ENCODE measurements around the gene PRSS48. TPM values are rescaled to one million over a fixed set of nuclear protein-coding genes. Genes with fewer than 3 reads are reported as not detected.
"Not testable (repeated sequence)": the region's sequence is repeated elsewhere in the genome, so short reads cannot be mapped to it uniquely, and the experiment has no call there.

The PRSS48 gene
- total RNA-seq, 2 donors from 2014 or later, result not detected

DNA sequence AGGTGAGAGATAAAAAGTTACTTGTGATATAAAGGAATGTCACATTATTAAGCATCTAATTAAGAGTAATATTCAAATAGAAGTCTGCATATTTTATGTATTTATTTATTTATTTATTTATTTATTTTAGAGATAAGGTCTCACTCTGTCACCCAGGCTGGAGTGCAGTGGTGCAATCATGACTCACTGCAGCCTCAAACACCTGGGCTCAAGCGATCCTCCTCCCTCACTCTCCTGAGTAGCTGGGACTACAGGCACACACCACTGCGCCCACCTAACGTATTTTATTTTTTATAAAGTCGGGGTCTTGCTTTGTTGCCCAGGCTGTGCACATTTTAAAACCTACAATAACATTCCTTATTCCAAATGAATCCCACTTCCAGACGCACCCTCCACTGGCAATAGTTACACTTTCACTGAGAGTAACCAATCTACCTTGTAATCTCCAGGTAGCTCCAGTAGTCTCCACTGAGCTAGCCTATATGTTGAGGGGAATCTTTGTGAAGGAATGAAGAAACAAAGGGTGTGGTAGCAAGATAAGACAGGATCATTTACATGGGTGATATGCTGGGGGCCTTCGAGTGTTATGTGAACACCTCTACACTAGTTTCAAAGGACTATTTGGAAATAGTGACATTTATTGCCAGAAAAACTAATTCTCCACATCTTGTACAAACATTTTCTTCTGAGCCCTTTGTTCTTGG, 36.5 kb downstream of the PRSS48 start:
- DNase-seq (no peak), ATAC-seq (no peak)
- intact Hi-C loops (cut with DNase I), result no loop called here

DNA sequence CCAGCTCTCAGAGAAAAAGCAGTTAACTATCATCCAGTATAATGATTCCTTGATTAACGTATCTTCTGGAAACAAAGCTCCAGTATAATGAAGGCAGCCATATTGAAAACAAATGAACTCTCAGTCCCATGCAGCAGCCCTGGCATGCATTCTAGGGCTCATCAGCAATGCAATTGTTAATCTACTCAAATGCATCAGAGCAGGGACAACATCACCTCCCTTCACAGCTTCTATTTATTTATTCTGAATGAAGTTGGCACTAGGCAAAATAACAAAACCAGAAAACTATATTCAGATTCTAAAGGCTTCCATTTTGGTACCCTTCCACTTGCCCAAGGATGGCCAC, 37.0 kb downstream of the PRSS48 start:
- no peak for ATAC-seq
- DNase-seq, result no peak
- intact Hi-C loops (cut with DNase I), result no loop called here

- intact Hi-C loops (cut with DNase I), result no loop called here
- DNase-seq, result no peak
- peak in 1 of 2 donors; percentile 44 for ATAC-seq
These were observed 37.5 kb downstream of the PRSS48 start for GRCh38 chr4:151314479-151314878.

- intact Hi-C loops (cut with DNase I), result no loop called here
- no peak for DNase-seq
- peak; percentile 34 to 83 for ATAC-seq
These were observed 38.4 kb downstream of the PRSS48 start for GRCh38 chr4:151315212-151315886.

GRCh38 chr4:151316645-151317044, 39.7 kb downstream of the PRSS48 start:
- DNase-seq (no peak), ATAC-seq (no peak)
- intact Hi-C loops (cut with DNase I), result no loop called here

DNA sequence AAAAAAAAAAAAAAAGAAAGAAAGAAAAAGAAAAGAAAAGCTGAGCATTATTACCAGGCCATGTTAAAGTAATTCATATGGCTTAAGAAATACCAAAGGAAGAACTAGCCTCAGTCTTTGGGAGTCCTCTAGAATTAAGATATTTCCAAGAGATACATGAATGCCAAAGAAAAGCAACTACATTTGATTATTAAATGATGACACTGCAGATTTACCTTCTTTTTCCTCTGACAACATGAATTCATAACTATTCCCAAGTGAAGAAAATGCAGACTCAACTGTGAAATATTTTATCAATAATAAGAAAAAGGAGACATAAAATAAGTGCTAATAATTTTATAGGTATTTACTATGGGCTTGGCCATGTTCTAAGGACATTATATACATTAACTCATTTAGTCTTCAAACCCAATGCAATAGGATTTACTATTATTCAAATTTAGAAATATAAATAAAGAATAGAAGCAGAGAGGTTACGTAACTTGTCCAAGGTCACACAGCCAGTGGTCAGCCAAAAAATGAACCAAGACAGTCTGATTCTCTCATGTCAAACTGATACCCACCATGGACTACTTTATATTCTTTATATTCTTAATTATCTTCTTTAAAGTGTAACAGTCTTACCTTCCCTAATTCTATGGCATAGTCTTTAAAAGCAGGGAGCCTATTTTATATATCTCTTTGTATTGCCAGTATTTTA, 41.5 kb downstream of the PRSS48 start:
- DNase-seq (no peak), ATAC-seq (no peak)
- intact Hi-C loops (cut with DNase I), result no loop called here

- intact Hi-C loops (cut with DNase I), result no loop called here
- DNase-seq (no peak), ATAC-seq (no peak)
These were observed 42.5 kb downstream of the PRSS48 start for GRCh38 chr4:151319490-151319889.

DNA sequence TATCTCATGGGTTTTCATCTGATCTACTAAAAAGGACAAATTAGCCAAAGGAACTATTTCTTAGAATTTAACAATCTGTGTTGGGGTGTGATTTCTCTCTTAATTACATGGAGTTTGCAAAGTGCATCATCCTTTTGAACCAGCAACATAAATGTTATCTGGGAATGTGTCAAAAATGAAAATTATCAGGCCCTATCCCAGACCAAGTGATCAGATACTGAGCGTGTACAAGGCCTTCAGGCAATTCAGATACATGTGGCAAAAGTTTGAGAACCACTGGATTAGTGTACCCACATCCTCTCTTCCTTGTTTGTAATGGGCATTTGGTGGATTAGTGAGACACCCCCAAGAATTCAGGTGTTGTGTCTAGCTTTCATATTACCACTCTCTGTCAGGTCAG, 44.6 kb downstream of the PRSS48 start:
- ATAC-seq (no peak), DNase-seq (no peak)
- intact Hi-C loops (cut with DNase I), result no loop called here

GRCh38 chr4:151322161-151322560, 45.2 kb downstream of the PRSS48 start:
- ATAC-seq; DNase-seq; intact Hi-C loops (cut with DNase I): not testable (repeated sequence)

DNA sequence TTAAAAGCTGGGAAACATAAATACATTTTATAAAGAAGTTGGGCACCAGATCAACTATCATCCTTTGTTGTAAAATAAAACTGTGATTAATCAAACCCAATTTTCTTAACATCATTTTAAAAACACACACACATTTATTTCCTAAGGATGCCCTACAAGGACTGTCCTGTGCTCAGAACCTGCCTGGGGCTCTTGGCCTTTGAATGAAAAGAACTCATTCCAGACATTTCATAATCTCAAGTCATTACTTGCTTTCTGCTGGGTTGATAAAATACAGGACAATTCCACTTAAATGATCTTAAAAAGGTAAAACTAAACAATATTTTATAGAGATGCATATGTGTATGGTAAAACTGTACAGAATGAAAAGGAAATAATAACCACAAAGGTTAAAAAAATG, 45.6 kb downstream of the PRSS48 start:
- intact Hi-C loops (cut with DNase I), result no loop called here
- no peak for DNase-seq
- no peak for ATAC-seq

GRCh38 chr4:151323667-151324066, 46.7 kb downstream of the PRSS48 start:
- no peak for DNase-seq
- intact Hi-C loops (cut with DNase I), result no loop called here

DNA sequence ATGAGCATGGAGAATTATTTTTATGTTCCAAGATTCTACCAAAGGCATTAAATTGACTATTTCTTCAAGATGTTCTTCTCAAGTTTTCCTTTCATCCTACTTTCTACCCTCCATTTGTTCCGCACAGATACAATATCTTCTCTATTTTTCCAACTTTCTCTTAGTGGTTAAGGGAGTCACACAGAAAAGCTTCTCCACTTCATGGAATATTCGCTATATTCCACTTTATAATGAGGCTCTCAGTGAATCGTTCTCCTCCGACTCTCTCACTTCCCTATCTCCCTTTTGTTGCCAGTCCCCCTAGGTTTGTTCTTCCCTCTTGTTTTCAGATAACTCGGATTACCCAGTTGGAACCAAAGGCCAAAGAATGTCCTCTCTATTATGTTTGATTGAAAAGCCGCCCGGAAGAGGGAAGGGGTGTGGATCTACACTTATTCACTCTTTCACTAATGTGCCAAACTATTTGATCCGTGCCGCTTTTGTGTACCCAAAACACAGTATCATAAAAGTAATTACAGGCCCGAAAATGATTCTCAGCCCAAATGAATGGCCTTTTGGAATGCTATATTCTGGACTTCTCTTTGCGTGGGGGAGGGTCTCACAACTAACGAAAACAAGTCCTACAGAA, 47.3 kb downstream of the PRSS48 start:
- intact Hi-C loops (cut with DNase I), result no loop called here
- peak in 1 of 2 donors; percentile 3 for ATAC-seq
- DNase-seq, result no peak

More at GRCh38 chr4:151323667-151324066, 46.7 kb downstream of the PRSS48 start:
- ATAC-seq, result no peak

GRCh38 chr4:151324752-151325110, 47.8 kb downstream of the PRSS48 start:
- peak; percentile 39 to 68 for ATAC-seq
- peak; percentile 62 for DNase-seq
- intact Hi-C loops (cut with DNase I), result no loop called here

DNA sequence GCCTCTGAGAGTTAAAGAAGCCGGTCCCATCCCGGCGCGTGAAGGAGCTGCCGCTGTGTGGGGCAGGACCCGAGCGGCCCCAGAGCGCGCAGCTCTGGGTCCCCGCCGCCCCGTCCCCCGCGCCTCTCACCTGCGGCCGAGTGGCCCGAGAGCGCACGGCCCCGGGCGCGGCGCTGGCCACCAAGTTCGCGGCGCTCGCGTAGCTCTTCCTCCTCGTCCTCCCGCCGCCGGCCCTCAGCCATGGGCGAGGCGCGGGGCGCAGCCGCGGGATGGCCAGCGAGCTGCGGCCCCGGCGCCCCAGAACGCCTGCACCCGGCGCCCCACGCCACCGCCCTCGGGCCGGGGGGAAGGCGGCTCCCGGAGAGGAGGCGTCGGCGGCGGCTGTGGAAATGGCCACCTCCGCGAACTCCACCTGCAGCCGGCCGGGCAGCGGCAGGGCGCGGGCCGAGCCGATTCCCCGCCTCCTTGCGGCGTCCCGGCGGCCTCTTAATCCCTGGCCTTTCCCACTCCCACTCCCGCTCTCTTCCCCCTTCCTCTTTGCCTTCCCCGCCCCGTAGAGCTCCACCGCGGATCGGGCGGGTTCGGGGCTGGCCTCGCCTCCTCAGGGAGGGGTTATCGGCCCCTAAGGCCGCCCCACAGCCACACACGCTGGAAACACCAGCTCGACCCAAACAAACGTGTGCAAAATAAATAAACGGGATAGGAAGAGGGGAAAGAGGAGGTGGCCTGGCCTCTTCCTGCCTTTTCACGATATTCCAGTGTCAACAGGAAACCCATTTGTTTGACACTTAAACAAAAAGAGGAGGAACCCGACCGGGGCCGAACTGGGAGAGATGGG, 48.4 kb downstream of the PRSS48 start, which contains the start of gene SH3D19:
Gene SH3D19 (minus strand): TSS at position 495 of the 838 bp plus-strand sequence. CDS start 253 bp downstream, at position 242.
- intact Hi-C loops (cut with DNase I), result no loop called here
- DNase-seq, result peak; percentile 83

GRCh38 chr4:151325949-151326246, 48.9 kb downstream of the PRSS48 start:
- DNase-seq (no peak), ATAC-seq (no peak)
- intact Hi-C loops (cut with DNase I), result no loop called here

More for the DNA sequence above, 48.4 kb downstream of the PRSS48 start, which contains the start of gene SH3D19:
- ATAC-seq, result peak; percentile 92 to 98

GRCh38 chr4:151329217-151330007, 52.5 kb downstream of the PRSS48 start:
- no peak for ATAC-seq
- DNase-seq, result no peak
- intact Hi-C loops (cut with DNase I), result no loop called here

DNA sequence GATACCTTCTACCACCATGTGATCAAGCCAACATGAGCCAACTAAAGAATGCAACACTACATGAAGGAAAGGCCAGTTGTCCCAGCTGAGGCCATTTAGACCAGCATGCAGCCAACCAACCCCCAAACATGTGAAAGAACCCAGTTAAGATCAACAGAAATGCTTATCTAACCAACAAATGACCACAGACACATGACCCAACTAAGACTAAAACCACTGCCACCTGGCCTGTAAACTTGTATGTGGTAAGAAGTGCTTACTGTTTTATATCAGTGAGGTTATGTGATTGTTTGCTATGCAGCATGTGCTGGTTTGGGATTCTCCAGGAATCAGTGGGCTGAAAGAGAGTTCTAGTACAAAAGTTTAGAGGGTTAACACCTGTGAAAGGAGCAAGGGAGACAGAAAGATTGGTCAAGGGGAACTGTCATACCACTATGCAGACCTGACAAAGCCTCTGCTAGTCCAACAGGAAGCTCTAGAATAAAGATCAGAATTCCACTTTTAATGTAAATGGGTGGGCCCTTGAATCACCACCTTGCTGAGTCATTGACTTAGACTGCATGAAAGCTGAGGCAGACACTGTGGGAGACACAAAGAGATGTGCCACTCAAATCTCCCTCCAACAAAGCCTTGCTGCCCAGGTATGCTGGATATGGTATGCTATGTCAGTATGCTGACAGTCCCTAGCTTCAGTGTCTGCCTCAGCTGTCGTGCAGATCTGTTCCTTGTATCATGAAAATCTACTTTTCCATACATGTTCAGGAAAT, 54.5 kb downstream of the PRSS48 start:
- intact Hi-C loops (cut with DNase I), result no loop called here

GRCh38 chr4:151339467-151339866, 62.5 kb downstream of the PRSS48 start:
- DNase-seq (no peak), ATAC-seq (no peak)
- intact Hi-C loops (cut with DNase I), result no loop called here

More for the DNA sequence above, 54.5 kb downstream of the PRSS48 start:
- ATAC-seq (no peak), DNase-seq (no peak)
